Activated CD4-positive, CD25-positive, alpha-beta regulatory T cell treated with anti-CD3 and anti-CD28 coated beads, Interleukin-2, amount 50 U/mL, for 72 hours (primary cell): Measurements from ENCODE around the gene SPP2.

Source experiments
- DNase-seq: peaks from one replicate; pipeline ENCODE4 v3.0.0; 2021

Gene SPP2, protein sequence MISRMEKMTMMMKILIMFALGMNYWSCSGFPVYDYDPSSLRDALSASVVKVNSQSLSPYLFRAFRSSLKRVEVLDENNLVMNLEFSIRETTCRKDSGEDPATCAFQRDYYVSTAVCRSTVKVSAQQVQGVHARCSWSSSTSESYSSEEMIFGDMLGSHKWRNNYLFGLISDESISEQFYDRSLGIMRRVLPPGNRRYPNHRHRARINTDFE

DNA sequence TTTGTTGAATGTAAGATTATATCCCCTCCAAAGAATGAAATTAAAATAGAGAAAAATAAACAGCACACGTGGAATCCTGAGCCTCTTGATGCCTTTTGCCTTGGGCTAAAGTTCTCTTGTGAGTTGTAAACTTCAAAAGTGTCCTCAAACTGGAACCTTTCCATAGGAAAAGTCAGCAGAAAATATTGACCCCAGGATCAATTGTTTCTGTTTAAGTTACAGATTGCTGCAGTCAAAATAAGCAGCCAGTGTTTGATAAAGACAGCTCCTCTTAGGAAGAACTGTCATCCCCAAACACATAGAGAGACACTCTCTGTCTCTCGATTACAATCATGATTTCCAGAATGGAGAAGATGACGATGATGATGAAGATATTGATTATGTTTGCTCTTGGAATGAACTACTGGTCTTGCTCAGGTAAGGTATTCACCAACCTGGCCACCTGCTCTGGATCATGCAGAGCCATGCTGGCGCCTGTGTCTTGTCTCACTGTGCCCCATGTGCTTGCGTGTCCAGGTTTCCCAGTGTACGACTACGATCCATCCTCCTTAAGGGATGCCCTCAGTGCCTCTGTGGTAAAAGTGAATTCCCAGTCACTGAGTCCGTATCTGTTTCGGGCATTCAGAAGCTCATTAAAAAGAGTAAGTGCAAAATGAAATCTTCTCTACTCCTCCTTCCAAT lies at the start of gene SPP2:
Gene SPP2 (plus strand): TSS at position 248 of the 681 bp plus-strand sequence. CDS start 85 bp downstream, at position 333.
- DNase-seq: no peak

DNA sequence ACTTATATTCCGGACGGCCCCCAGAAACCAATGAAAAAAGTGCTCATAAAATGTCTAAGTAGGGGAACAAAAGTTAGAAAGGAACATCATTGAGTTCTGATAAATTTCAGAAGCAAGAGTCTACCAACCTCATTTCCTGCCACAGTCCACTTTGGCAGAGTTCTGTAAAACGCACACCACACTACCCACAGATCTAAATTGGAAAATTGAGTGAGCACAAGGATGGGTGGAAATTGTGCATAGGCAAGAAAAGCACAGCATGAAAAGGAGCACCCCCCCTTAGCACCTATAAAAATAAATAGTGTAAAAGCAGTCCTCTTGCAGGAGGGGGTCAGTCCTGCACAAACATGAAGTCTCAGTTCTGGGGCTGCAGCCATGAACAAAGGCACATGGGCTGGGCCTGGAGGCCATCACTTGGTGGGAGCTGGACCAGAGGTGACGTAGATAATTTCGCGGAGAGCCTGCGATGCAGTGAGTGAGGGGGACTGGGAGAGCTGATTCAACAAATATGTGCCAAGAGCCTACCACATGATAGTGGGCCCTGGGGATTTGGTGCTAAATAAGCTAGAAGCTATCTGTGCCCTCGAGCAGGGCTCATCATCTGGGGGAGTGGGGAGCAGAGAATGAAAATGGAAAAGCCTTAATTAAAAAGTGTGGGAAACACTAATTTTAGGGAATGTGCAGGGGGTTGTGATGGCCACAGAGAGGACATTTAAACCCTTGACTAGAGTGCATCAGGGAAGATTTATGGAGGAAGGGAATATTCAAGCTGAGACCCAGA lies 48.9 kb upstream of the SPP2 start:
- no peak for DNase-seq

DNA sequence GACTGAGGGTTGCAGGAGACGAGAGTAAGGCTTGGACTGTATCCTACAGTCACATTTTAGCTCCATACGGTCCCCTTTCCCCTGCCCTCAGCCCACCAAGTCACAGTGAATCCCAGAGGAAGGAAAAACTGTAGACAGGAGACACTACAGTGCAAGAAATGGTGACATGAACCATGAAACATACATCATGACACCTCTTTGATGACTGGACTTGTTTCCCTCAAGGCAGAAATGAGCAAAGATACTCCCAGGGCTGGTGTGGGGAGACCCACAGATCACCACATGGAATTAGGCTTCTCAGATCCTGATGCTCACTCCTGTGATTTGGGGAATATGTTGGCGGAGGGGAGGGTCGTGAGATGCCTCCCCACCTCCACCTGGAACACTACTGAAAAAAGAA lies 48.2 kb upstream of the SPP2 start:
- no peak for DNase-seq

DNA sequence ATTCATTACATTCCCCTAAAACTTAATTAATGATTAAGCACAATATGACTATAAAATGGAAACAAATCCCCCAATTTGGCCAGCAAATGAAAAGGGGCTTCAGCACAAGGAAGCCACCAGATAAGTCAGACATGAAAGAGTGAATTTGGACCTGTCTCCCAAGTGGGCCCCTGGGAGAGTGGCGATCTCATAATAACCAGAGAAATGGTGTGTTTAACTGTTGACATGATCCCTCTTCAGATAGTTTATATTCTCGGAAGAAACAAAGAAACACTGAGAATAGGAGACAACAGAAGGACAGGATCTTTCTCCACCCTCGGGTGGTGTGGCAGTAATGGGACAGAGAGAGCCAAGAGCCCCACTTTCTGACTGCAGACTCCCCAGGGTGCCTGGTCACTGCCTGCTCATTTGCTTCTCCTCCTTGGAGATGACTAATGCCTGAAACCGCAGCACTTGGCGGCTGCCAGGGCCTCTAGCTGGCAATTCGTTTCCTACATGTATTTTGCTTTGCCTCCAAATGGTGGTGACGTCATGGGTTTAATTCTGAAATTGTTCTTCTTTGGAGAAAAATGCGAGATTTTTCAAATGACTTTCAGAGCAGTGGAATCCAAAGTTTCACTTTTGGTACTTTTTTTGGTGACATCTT lies 46.4 kb upstream of the SPP2 start:
- no peak for DNase-seq

DNA sequence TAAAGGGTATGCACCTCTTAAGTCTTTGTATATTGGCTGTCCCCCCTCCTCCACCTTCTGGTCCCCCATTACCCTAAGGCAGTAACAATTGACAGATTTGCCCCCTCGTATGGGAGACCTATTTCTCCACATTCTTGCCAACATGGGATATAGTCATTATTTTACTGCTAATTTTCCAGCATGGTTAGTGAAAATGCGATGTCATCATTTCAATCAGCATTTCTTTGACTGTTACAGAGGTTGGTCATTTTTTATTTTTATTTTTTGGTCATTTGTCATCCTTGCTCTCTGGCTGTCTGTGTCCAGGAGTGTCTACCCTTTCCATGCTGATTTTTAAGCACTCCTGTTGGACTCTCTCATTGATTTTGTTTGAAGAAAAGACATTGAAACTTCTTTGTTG lies 45.4 kb upstream of the SPP2 start:
- no peak for DNase-seq

DNA sequence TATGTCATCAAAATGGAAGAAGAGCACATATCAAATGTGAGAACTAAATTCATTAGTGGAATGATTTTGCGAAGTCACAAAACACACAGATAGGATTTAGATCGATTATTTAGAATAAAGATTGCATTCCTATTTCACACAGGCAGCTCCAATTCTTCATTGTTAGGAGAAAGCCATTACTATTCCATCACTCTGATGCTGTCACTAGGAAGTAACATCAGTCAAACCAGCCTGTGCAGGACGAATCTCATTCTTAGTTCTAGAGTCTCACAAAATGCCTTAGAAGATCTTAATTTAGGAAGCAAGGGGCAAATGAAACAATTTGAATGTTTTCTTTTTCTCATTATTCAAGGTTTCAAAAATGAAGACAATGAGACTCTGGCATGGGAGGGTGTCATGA lies 44.0 kb upstream of the SPP2 start:
- DNase-seq: no peak

DNA sequence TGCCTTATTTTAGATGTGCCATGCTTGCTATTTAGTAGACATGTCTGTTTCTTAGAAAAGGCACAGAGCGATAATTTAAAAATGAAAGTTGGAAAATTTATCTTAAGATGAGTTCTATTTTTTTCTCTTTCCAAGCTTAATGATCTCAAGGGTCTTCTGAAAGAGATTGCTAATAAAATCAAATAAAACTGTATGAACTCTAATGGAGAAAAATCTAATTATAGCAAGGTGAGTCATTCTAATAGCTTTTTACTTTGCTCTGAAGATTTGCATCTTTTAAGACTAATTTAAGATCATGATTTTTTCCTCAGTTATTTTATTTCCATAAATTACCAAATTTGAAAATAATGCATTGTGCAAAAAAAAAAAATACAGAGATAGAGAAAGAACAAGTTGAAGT lies 36.1 kb upstream of the SPP2 start:
- DNase-seq: no peak

DNA sequence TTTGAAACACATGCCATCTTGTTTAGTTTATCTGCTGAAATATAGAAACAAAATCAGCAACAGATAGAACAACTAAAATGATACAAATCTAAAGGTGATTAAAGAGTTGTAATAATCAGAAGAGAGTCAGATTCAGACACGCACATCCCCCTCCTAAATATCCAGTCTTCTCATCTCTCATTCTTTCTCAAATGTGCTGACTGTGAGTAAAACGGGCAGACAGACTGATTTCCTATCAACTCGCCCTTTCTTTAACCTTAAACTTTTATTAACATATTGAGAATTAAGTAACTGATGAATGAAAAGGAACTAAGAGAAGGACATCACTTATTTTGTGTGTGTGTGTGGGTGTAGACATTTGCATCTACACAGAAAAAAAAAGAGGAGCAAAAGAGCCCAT lies 34.6 kb upstream of the SPP2 start:
- no peak for DNase-seq

DNA sequence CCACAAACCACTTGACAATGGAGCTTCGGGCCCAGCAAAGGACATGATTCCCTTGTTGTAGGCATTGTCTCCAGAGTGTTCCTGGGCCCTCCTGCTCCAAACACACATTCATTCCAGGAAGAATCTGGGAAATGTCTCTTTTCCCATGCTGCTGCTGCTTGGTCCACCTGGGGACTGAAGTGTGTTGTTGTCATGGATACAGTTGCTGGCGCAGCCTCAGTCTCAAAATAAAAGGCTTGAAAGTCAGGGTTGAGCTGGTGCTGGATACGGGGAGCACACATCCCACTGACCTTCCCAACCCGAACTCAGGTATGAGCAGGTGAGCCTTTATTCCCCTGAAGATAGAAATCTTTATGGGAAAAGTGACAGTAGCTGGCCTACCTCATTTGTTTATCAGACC lies 30.6 kb upstream of the SPP2 start:
- DNase-seq: no peak

DNA sequence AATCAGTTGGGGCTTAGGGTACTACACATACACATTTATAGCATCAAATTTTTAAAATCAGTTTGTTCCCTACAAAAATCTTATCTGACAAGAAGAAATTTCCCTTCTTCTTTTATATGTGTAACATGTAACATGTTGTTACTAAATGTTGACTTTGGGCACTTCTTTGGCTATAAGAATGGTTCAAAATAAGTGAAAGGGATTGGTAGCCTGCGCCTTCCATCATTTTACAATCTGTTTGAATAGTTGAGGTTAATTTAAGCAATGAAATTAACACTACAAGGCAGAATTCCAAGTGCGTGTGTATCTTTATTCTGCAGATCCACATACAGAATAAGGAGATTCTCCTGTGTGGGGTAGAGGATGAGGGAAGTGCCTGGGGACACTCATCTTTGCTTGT lies 30.2 kb upstream of the SPP2 start:
- no peak for DNase-seq

DNA sequence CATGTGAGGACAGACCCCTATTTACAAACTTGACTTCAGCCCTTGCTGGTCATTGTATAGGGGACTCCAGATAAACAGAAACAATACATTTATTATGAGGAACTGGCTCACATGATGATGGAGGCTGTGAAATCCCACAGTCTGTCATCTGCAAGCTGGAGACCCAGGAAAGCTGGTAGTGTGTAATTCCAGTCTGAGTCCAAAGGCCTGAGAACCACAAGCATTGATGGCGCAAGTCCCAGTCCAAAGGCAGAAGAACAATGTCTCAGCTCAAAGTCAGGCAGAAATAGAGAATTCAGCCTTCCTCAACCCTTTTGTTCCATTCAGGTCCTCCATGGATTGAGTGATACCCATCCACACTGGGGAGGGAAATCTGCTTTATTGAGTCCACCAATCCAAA lies 28.1 kb upstream of the SPP2 start:
- no peak for DNase-seq

DNA sequence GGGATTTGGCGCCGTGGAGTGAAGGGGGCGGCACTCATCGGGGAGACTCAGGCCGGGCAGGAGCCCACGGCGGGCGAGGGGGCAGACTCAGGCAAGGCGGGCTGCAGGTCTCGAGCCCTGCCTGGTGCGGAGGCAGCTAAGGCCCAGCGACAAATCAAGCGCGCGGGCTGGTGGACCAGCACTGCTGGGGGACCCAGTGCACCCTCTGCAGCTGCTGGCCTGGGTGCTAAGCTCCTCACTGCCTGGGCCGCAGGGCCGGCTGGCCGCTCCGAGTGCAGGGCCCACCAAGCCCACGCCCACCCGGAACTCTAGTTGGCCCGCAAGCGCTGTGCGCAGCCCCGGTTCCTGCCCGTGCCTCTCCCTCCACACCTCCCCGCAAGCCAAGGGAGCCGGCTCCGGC lies 26.2 kb upstream of the SPP2 start:
- DNase-seq: no peak

DNA sequence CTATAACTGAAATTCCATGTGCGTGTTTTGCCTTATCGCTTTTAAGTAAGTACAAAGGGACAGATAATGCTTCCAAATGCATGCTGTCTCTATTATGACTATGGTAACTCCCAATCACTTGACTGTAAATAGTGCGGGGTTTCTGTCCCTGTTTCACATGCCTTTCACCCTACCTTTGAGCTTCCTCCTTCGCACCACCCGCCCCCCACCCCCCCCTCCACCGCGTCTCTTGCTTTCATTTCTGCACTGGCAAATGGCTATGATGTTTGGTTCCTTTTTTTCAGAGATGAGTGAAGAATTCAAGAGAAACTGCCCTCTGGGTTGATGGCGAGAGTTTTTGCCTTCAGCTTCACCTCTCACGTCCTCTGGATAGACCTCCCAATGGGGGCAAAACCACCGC lies 25.0 kb upstream of the SPP2 start:
- DNase-seq: no peak

DNA sequence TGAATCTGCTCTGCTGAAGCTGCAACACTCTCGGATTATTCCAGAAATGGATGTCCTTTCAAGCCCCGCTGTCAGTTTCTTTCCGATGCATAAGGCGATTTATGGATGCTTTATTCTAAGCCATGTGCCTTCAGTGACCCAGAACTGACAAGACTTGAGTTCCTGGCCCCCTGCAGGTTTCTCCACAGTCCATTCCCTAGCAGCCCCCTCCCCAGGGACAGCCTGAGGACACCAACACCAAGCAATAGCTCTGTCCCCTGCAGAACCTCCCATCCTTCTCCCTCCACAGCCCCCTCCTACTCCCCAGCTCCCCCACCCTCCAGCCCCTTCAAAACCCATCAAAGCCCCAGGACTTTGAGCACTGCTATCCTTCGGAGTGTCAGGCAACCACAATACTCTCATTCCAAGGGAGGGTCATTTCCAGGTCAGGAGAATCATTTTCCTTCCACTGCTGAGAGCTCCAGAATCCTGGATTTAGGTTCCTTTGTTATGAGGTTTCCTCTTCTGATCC lies 24.6 kb upstream of the SPP2 start:
- no peak for DNase-seq

DNA sequence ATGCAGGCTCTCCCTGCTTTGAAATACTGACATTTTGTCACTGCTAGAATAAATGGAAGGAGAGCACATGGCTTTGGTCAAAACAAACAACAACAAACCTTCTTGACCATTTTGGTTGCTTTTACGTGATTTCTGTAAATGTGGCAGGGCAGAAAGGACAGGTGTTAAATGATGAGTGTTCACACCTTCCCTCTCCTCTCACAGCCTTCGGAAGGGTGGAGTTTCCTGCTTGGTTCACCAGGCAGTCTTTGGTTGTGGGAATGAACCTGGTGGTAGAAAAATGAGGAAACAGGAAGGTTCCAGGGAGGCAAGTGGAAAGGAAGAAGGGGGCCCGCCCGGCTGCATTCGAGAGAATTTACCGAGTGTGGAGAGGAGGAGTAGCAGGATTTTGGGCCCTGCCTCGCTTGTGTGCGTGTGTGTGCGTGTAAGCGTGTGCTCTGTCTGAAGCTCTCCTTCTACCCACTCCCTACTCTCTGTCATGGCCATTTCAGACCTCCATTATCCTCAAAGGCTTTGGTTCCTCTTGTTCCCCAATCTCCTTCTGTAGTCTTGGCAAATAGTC lies 23.7 kb upstream of the SPP2 start:
- DNase-seq: no peak

DNA sequence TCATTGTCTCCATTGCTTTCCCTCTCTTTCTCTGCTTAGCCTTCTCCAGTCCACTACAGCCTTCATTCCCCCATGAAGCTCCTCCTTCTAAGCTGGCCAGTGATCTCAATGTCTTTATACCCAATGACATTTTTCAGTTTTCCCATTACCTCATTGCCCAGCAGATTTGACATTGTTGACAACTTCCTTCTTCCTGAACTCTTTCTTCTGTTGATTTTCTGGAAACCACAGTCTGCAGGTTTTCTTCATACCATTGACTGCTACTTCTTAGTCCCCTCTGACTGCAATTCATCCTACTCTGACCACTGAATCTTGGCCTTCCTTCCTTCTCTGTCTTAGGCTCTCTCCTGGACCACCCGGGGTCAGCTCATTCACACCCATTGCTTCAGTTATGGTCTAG lies 22.9 kb upstream of the SPP2 start:
- DNase-seq: no peak

DNA sequence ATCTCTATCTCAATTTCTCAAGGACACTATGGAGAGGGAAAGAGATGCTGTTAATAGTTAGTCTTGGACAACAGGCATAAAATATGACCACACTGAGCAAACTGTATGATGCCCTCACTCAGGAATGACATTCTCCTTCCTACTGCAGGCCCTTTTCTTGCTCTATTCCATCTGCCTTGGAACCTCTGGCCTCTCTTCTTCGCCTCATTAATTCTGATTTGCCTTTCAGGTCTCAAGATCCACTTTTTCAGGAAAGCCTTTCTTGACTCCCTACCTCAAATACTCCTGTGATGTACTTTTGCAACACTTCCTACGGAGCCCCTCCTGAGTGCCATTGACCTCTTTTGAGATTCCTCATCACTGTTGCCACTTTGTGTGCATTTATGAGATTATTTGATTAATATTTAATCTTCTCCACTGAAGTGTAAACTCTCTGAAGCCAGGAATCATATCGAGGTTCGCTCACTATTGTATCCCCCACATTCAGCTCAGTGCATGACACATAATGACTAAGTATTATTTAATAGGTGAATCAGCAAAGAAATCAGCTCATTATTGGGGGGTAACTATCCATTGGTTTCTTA lies 21.3 kb upstream of the SPP2 start:
- no peak for DNase-seq

DNA sequence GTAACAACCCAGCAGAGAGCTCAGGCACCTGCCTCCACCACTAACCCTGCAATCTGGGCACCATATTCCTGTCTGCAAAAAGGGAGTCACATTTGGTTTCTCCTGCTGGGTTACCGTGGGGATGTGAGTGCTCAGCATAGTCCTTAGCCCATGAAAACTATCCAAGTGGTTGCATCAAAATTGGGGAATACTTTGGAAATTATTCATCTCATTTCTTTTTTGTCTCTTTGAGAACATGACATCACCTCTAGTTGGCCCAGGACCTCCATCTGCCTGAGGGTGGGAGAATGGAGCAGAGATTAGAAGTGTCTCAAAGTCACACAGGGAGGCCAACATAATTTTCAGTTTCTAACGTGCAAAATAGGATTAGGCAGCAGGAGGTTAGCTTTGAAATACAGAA lies 19.3 kb upstream of the SPP2 start:
- DNase-seq: no peak

DNA sequence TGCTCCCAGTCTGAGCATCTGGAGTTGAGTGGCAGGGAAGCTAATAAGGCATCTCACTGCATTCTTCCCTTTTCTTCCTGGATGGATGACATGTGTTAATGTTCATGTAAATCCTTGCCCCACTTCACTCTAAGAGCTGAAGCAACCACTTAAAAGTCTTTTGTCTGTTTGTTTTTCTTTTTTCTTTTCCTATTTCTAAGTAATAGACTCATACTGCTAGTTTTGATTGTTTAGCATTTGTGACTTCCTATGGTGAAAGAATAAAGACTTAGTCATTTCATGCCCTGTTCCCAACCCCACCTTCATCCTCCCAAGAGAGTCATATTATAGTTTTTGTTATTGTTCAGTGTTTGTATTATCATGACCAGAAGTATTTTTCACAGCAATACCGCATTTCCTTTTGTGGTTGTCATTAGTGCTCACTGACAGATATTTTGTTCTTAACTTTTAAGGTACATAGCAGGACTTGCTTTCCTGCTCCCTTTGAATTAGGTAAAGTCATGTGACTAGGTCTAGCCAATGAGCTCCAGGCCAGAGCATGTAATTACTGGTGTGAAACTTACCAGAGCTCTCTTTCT lies 18.1 kb upstream of the SPP2 start:
- DNase-seq: no peak

DNA sequence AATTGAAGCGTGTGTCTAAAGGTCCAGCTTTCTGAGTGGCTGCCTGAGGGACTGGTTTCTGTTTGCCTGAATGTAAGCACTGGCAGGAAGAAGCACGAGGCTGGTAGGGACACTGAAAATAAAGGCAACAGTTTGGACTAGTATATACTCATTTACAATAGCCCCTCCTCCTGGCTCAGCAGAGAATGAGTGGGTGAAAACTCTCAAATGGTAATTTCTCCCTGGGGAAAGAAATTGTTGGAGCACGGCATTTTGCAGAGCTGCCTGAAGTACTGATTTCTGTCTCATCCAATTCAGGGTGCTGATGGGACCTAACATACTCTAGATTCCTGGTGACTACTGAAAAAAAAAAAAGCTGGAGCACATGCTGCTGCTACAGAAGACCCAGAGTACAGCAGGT lies 17.3 kb upstream of the SPP2 start:
- DNase-seq: no peak

DNA sequence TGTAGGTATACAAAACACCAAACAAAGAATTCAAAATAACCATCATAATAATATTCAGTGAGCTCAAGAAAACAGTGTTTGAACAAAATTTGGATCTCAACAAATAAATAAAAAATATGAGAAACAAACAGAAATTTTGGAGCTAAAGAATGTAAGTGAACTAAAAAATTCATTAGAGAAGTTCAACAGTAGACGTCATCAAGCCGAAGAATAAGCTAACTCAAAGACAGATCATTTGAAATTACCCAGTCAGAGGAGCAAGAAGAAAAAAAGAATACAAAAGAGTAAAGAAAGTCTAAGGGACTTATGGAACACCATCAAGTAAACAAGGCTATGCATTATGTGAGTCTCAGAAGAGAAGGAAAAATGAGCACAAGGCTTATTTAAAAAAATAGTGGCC lies 16.6 kb upstream of the SPP2 start:
- DNase-seq: no peak

DNA sequence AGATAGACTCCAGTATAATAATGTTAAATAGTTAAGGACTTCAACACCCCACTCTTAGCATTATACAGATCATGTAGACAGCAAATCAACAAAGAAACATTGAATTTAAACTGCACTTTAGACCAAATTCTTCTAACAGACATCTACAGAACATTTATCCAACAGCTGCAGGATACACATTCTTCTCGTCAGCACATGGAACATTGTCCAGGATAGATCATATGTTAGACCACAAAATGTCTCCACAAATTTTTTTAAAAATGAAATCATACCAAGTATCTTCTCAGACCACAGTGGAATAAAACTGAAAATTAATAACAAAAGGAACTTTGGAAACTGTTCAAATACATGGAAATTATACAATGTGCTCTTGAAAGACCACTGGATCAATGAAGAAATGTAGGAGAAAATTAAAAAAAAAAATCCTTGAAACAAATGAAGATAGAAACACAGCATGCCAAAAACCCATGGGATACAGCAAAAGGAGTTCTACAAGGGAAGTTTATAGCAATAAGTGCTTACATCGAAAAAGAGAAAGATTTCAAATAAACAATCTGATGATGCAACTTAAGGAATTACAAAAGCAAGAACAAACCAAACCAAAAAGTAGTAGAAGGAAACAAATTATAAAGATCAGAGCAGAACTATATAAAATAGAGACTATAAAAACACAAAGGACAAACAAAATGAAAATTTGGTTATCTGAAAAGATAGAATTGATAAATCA lies 12.3 kb upstream of the SPP2 start:
- no peak for DNase-seq
